A673 (cell line): ENCODE measurements around the gene UQCRH. TPM values are rescaled to one million over a fixed set of nuclear protein-coding genes. Genes with fewer than 3 reads are reported as not detected.

Experiments used
- BruUV-seq: library from RNA; stranded (reverse); fragments of 400-500 nt; replicated peaks from 2 replicates; lab custom pipeline; 2021; lab: Mats Ljungman, UMichigan
- CTCF ChIA-PET: fragments of 300-600 bp; sonication (Branson Sonifier 250); formaldehyde crosslinking; loops from one replicate; lab custom pipeline; 2022; ENCODE audit warnings: antibody characterized with exemption; lab: Charles Lee
- POLR2A ChIA-PET: fragments of 300-600 bp; sonication (Branson Sonifier 250); formaldehyde crosslinking; loops from one replicate; lab custom pipeline; 2022; ENCODE audit warnings: antibody characterized with exemption; ENCODE audit not compliant: low non-redundant PET; lab: Charles Lee
- DNase-seq: peaks from one replicate; pipeline ENCODE4 v3.0.0-alpha.2; 2015; ENCODE audit warnings: low spot score
- H3K27ac ChIP-seq: fragments of 200-600 bp; sonication (generic); 2 replicates; pipeline ENCODE4 v1.5.1; 2016; ENCODE audit warnings: mixed run types, low read depth, mild to moderate bottlenecking, mixed read lengths, antibody characterized with exemption, low read length; ENCODE audit not compliant: poor library complexity, severe bottlenecking
- H3K27me3 ChIP-seq: fragments of 200-600 bp; sonication (generic); replicated peaks from 2 replicates; pipeline ENCODE4 v1.6.1; 2017; ENCODE audit warnings: mixed run types, low read depth, mild to moderate bottlenecking, mixed read lengths, antibody characterized with exemption, low read length; ENCODE audit not compliant: insufficient read depth, poor library complexity
- H3K36me3 ChIP-seq: fragments of 200-600 bp; sonication (generic); 2 replicates; pipeline ENCODE4 v1.6.1; 2016; ENCODE audit warnings: mixed run types, mild to moderate bottlenecking, mixed read lengths, antibody characterized with exemption, low read length; ENCODE audit not compliant: insufficient read depth, poor library complexity, severe bottlenecking
- H3K4me1 ChIP-seq: fragments of 200-600 bp; sonication (generic); 2 replicates; pipeline ENCODE4 v1.6.1; 2017; ENCODE audit warnings: mixed run types, mild to moderate bottlenecking, mixed read lengths, antibody characterized with exemption, low read length; ENCODE audit not compliant: insufficient read depth, poor library complexity, severe bottlenecking
- H3K4me3 ChIP-seq: fragments of 200-600 bp; sonication (generic); 2 replicates; pipeline ENCODE4 v1.5.1; 2016; ENCODE audit warnings: low read depth, mixed run types, mild to moderate bottlenecking, mixed read lengths, low read length; ENCODE audit not compliant: poor library complexity, severe bottlenecking
- H3K9me3 ChIP-seq: fragments of 200-600 bp; sonication (generic); 2 replicates; pipeline ENCODE4 v1.6.1; 2016; ENCODE audit warnings: mixed run types, low read depth, mild to moderate bottlenecking, mixed read lengths, antibody characterized with exemption, low read length; ENCODE audit not compliant: poor library complexity, severe bottlenecking
- EZH2 ChIP-seq: fragments of 200-600 bp; sonication (generic); IDR thresholded peaks from 2 replicates; pipeline ENCODE4 v1.6.1; 2017; ENCODE audit warnings: borderline replicate concordance, low read depth, mild to moderate bottlenecking, mixed read lengths, antibody characterized with exemption, low read length; ENCODE audit not compliant: poor library complexity, severe bottlenecking
- intact Hi-C: fragments of 100-400 bp; cut with micrococcal nuclease; formaldehyde crosslinking; loops from one replicate; pipeline ENCODE4 v1.10.0; 2022; ENCODE audit not compliant: unreplicated experiment
- total RNA-seq: library from RNA; stranded (reverse); gene quantifications from 2 replicates; pipeline ENCODE4 v1.2.3, GENCODE V29; 2021
- TF ChIP-seq, protein P1 (sequence below): fragments of 300-800, 200-600 bp; sonication (generic); conservative IDR thresholded peaks from 2 replicates; pipeline ENCODE4 v1.5.1; 2017; ENCODE audit warnings: low read depth, mild to moderate bottlenecking, antibody characterized with exemption, low read length, moderate library complexity, mixed read lengths

UQCRH gene
- total RNA-seq, 1 experiment from 2014 or later: 567 TPM

- no peak for DNase-seq
- intact Hi-C loops: no loop called here
Measured at GRCh38 chr1:46288485-46289133, 14.9 kb upstream of the UQCRH start.

DNA sequence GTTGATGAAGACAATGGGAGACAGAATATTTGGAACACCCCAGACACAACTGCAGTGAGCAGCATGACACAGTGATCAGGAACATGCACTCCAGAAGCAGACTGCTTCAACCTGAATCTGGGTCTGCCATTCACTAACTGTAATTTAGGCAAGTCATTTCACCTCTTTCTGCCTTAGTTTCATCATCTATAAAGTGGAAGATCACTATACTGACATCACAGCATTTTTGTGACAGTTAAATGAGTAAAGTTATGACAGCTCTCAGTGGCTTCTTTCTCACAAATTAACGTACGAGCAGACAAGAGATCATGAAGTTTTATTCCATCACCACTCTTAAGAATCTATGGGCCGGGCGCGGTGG lies 14.4 kb upstream of the UQCRH start:
- H3K27ac ChIP-seq: peak overlapping the region; percentile 58
- no peaks in the 10 kb centered on the region for H3K27me3 ChIP-seq
- TF ChIP-seq, protein P1, sequence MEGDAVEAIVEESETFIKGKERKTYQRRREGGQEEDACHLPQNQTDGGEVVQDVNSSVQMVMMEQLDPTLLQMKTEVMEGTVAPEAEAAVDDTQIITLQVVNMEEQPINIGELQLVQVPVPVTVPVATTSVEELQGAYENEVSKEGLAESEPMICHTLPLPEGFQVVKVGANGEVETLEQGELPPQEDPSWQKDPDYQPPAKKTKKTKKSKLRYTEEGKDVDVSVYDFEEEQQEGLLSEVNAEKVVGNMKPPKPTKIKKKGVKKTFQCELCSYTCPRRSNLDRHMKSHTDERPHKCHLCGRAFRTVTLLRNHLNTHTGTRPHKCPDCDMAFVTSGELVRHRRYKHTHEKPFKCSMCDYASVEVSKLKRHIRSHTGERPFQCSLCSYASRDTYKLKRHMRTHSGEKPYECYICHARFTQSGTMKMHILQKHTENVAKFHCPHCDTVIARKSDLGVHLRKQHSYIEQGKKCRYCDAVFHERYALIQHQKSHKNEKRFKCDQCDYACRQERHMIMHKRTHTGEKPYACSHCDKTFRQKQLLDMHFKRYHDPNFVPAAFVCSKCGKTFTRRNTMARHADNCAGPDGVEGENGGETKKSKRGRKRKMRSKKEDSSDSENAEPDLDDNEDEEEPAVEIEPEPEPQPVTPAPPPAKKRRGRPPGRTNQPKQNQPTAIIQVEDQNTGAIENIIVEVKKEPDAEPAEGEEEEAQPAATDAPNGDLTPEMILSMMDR: no peak
- TF ChIP-seq EZH2: no peak
- H3K36me3 ChIP-seq: peaks cover 25% of the 10 kb centered on the region
- CTCF ChIA-PET: no interaction called here
- no peak for DNase-seq
- no peaks in the 10 kb centered on the region for H3K9me3 ChIP-seq
- no TSS peak for BruUV-seq
- intact Hi-C loops: no loop called here
- H3K4me3 ChIP-seq: no peak overlapping the region
- POLR2A ChIA-PET: no interaction called here
- peaks cover 18% of the 10 kb centered on the region for H3K4me1 ChIP-seq

More at GRCh38 chr1:46288485-46289133, 14.9 kb upstream of the UQCRH start:
- Histone ChIP-seq H3K27me3 (no peaks in the 10 kb centered on the region), H3K4me3 (no peak overlapping the region), H3K9me3 (no peaks in the 10 kb centered on the region), H3K4me1 (peaks cover 18% of the 10 kb centered on the region), H3K27ac (peak overlapping the region; percentile 58), H3K36me3 (peaks cover 27% of the 10 kb centered on the region)
- BruUV-seq: TSS peak; percentile 14
- ChIA-PET POLR2A (no interaction called here), CTCF (no interaction called here)
- TF ChIP-seq, protein P1: no peak
- no peak for TF ChIP-seq EZH2

GRCh38 chr1:46289976-46290375 lies 13.5 kb upstream of the UQCRH start:
- CTCF ChIA-PET: no interaction called here
- H3K27ac ChIP-seq: no peak overlapping the region
- TF ChIP-seq, protein P1: no peak
- no peak for TF ChIP-seq EZH2
- no peak overlapping the region for H3K4me3 ChIP-seq
- no peaks in the 10 kb centered on the region for H3K9me3 ChIP-seq
- intact Hi-C loops: no loop called here
- H3K36me3 ChIP-seq: peaks cover 20% of the 10 kb centered on the region
- H3K27me3 ChIP-seq: no peaks in the 10 kb centered on the region
- H3K4me1 ChIP-seq: peaks cover 16% of the 10 kb centered on the region
- DNase-seq: no peak
- POLR2A ChIA-PET: no interaction called here
- no TSS peak for BruUV-seq
